Stimulated activated CD8-positive, alpha-beta memory T cell treated with anti-CD3 and anti-CD28 coated beads, Interleukin-12 subunit alpha, Interleukin-12 subunit beta, amount 100 ng/mL, for 4 hours (primary cell): Measurements from ENCODE around the gene RAB5B.
A peak's percentile ranks its signal among the peaks of the same experiment; 100 is the strongest.

ENCODE experiments used
- DNase-seq: peaks from one replicate; pipeline ENCODE4 v3.0.0-alpha.2; 2020; ENCODE audit warnings: low read depth

Gene RAB5B

GRCh38 chr12:55973599-55974307, at the start of gene RAB5B:
Gene RAB5B, plus strand, starts transcription at chr12:55974078. Its CDS starts 12,883 bp downstream, at chr12:55986961.
- DNase-seq = peak; percentile 92

GRCh38 chr12:55925371-55925770, 48.5 kb upstream of the RAB5B start:
- DNase-seq = no peak

- no peak for DNase-seq
Measured at GRCh38 chr12:55925870-55926737, 47.8 kb upstream of the RAB5B start.

GRCh38 chr12:55926738-55927587, 46.9 kb upstream of the RAB5B start:
- peak; percentile 85 for DNase-seq

GRCh38 chr12:55927588-55928502, 46.0 kb upstream of the RAB5B start, which contains the start of gene PYM1:
Gene PYM1, minus strand, starts transcription at chr12:55927894. Its CDS starts 133 bp downstream, at chr12:55927761.
- DNase-seq = peak; percentile 38

GRCh38 chr12:55929306-55929791, 44.5 kb upstream of the RAB5B start:
- peak; percentile 66 for DNase-seq

DNA sequence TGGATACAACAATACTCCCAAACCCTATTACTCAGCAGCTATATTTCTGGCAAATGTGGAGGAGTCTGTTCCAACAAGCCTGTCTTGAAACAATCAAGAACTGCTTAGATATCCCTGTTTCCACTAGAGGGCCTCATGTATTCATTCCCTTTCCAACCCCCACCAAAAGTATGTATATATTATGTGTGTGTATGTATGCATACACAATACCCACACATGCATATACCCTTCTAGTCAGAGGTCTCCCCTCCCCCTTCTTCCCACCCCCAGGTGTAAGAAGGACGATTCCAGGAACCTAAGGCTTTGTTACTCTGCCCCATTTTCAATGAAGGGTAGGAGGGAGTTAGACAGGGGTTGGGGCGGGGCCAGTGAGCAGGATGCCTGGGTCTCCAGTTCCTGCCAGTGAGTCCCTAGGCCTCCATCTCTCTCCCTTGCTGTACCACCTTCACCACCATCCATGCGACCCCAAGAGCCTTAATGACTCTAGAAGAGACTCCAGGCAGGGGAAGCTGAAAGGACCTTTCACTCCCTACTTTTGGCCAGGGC, 43.0 kb upstream of the RAB5B start, which contains the start of gene DGKA:
Gene DGKA (plus strand): TSS at position 392 of the 546 bp plus-strand sequence. CDS start 5,342 bp downstream, outside the sequence.
- DNase-seq = peak; percentile 31

- DNase-seq = no peak
Measured at GRCh38 chr12:55931317-55931779, 42.5 kb upstream of the RAB5B start.

DNA sequence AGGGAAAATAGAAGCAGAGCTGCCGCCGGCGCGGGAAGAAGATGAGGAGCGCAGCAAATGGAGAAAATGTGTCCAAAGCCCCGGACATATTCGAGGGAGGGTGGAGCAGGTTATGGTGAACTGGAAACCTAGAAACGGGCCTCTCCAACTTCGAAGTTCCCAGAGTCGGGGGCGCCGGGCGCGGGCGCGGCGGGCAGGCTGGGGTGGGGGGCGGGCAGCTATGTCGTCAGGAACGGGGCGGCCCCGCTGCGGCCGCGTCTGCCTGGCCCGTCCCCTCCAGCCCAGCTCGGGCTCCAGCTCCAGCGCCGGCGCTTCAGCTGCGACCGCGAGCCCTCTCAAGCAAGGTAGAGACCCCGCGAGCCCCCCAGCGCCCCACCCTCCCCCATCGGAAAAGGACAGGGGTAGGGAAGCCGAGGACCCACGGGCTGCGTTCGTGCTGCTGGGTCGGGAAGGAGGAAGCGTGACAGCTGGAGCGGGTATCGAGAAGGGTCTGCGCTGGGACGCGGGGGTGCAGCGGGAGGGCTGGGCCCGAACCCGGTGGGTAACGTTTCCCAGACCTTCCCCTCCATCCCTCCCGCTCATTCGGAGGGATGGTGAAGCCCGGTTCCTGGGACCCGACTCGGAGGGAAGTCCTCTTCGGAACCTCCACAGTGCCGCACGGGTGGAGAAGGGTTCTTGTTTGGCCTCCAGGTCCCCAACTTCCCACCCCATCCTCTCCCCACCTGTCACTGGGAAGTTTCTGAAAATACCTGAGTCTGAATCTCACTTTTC, 41.9 kb upstream of the RAB5B start:
- no peak for DNase-seq

DNA sequence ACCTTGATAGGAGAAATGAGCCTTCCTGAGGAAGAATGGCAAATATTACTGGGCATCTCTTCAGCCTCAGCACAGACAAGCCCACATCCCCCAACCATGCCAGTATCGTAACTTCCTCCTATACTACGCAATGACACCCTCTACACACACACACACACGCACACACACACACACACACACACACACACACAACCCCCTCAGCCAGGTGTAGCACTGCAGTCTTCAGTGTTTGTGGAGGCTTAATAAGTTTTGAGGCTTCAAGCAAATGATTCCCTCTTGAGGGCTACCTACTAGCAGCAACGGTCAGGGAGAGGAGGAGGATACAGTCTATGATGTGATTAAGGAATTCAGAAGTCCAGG, 41.3 kb upstream of the RAB5B start:
- no peak for DNase-seq

GRCh38 chr12:55933169-55933798, 40.6 kb upstream of the RAB5B start:
- DNase-seq = no peak

DNA sequence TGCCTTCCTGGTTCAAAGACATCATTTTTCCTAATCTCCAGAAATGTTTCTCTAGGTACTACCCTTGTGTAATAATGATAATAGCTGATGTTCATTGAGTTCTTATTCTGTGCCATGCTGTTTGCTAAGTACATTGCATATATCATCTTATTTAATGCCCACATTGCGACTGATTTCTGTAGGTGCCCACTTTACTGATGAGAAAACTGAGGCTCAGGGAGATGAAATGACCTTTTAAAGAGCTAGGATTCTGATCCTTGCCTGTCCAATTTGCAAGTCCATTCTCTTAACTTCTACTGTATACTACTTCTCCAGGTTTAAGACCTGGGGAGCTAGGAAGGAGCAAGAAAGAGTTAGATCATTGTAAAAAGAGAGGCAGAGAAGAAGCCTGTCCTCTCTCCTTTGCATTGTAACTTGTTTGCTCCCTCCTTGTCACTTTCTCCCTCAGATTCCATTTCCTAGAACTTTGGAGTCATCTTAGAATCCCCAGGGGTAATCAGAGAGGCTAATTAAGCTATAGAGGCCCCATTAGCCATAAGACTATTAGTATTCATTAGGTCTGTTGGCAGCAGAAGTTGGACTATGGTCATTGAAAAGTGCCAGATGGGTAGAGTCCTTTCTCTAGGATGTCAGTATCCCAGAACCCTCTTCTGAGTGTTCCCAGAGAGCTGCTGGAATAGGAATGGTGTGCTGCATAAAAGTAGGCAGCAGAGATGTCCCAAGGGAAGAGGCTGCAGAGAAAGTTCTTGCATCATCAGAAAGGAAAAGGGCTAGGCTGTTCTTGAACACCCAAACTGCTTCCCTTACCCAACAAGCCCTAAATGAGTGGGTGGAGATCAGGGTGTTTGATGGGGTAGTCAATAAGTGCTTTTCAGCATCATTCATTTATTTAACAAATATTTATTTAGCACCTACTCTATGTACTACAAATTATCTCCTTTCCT, 39.8 kb upstream of the RAB5B start:
- DNase-seq = no peak

- no peak for DNase-seq
Measured at GRCh38 chr12:55934773-55935172, 39.1 kb upstream of the RAB5B start.

DNA sequence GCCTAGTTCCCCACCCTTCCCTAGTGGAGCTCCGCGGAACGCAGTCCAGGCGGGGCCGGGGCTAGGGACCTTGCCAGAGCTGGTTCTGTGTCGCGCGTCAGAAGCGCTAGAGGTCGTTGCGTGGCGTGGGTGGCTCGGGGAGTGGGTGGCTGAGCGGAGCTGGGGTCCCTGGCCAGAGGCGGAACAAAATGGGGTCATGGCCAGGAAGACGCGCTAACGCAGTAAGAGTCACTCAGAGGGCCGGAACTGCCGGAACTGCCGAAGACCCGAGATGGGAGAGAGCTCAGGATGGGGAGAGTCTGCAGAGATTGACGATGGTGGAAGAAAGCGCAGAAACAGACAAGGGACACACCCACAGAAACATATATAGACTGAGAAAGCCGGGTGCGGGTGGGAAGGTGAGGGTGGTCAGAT, 38.1 kb upstream of the RAB5B start:
- no peak for DNase-seq

GRCh38 chr12:55937981-55938380, 35.9 kb upstream of the RAB5B start:
- no peak for DNase-seq

GRCh38 chr12:55938826-55939501, 34.9 kb upstream of the RAB5B start:
- no peak for DNase-seq

GRCh38 chr12:55940065-55940732, 33.7 kb upstream of the RAB5B start:
- DNase-seq = peak; percentile 56
